CD4-positive, alpha-beta T cell treated with Interleukin-12 subunit alpha and Interleukin-12 subunit beta, for 1 hour (primary cell): Measurements from ENCODE around the gene GALNT2.

Experiments
- DNase-seq: peaks from one replicate; pipeline ENCODE4 v3.0.0-alpha.2; 2020

The GALNT2 gene

GRCh38 chr1:230268371-230269170, 201.5 kb downstream of the GALNT2 start:
- DNase-seq, result no peak

- DNase-seq, result no peak
Measured at GRCh38 chr1:230270185-230270558, 203.1 kb downstream of the GALNT2 start.

GRCh38 chr1:230270559-230271281, 203.7 kb downstream of the GALNT2 start:
- DNase-seq, result peak; percentile 8

GRCh38 chr1:230271300-230272035, 204.4 kb downstream of the GALNT2 start:
- no peak for DNase-seq

GRCh38 chr1:230272557-230272956, 205.5 kb downstream of the GALNT2 start:
- DNase-seq, result no peak

GRCh38 chr1:230273141-230273710, 206.2 kb downstream of the GALNT2 start:
- no peak for DNase-seq

- DNase-seq, result no peak
Measured at GRCh38 chr1:230274254-230274653, 207.2 kb downstream of the GALNT2 start.

- no peak for DNase-seq
Measured at GRCh38 chr1:230276401-230276800, 209.4 kb downstream of the GALNT2 start.

GRCh38 chr1:230277201-230278025, 210.4 kb downstream of the GALNT2 start:
- DNase-seq, result peak; percentile 6

GRCh38 chr1:230278376-230278775, 211.3 kb downstream of the GALNT2 start:
- no peak for DNase-seq

- no peak for DNase-seq
Measured at GRCh38 chr1:230278871-230279582, 212.0 kb downstream of the GALNT2 start.

GRCh38 chr1:230279583-230279945, 212.5 kb downstream of the GALNT2 start:
- no peak for DNase-seq

GRCh38 chr1:230280054-230280795, 213.2 kb downstream of the GALNT2 start:
- no peak for DNase-seq

GRCh38 chr1:230280906-230281413, 213.9 kb downstream of the GALNT2 start:
- DNase-seq, result no peak

GRCh38 chr1:230281556-230281955, 214.5 kb downstream of the GALNT2 start:
- no peak for DNase-seq

- DNase-seq, result no peak
Measured at GRCh38 chr1:230282157-230282556, 215.1 kb downstream of the GALNT2 start.

GRCh38 chr1:230283678-230284077, 216.6 kb downstream of the GALNT2 start:
- no peak for DNase-seq

GRCh38 chr1:230284891-230285290, 217.9 kb downstream of the GALNT2 start:
- DNase-seq, result no peak

- no peak for DNase-seq
Measured at GRCh38 chr1:230285351-230285750, 218.3 kb downstream of the GALNT2 start.

GRCh38 chr1:230286166-230286889, 219.3 kb downstream of the GALNT2 start:
- no peak for DNase-seq
